SK-N-DZ (cell line): Measurements from ENCODE around the gene FBXL20. TPM values are rescaled to one million over a fixed set of nuclear protein-coding genes. Genes with fewer than 3 reads are reported as not detected.
"Not testable (repeated sequence)": the region's sequence is repeated elsewhere in the genome, so short reads cannot be mapped to it uniquely, and the experiment has no call there.

Experiments
- DNase-seq: peaks from one replicate; pipeline ENCODE4 v3.0.0-alpha.2; 2015; ENCODE audit warnings: low spot score
- polyA plus RNA-seq, 2 experiments: library from polyadenylated mRNA; depleted of rRNA; stranded (reverse); fragments of >200 nt; gene quantifications; 2 replicates each; pipeline ENCODE4 v1.2.3, GENCODE V29; 2014

The FBXL20 gene, protein sequence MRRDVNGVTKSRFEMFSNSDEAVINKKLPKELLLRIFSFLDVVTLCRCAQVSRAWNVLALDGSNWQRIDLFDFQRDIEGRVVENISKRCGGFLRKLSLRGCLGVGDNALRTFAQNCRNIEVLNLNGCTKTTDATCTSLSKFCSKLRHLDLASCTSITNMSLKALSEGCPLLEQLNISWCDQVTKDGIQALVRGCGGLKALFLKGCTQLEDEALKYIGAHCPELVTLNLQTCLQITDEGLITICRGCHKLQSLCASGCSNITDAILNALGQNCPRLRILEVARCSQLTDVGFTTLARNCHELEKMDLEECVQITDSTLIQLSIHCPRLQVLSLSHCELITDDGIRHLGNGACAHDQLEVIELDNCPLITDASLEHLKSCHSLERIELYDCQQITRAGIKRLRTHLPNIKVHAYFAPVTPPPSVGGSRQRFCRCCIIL
- 10.2 and 16.9 TPM in 2 replicates for polyA plus RNA-seq (2014; cell fraction: cytosol; rRNA removed)
- polyA plus RNA-seq (2014; cell fraction: nucleus; rRNA removed), result 12.6 and 13.0 TPM in 2 replicates

DNA sequence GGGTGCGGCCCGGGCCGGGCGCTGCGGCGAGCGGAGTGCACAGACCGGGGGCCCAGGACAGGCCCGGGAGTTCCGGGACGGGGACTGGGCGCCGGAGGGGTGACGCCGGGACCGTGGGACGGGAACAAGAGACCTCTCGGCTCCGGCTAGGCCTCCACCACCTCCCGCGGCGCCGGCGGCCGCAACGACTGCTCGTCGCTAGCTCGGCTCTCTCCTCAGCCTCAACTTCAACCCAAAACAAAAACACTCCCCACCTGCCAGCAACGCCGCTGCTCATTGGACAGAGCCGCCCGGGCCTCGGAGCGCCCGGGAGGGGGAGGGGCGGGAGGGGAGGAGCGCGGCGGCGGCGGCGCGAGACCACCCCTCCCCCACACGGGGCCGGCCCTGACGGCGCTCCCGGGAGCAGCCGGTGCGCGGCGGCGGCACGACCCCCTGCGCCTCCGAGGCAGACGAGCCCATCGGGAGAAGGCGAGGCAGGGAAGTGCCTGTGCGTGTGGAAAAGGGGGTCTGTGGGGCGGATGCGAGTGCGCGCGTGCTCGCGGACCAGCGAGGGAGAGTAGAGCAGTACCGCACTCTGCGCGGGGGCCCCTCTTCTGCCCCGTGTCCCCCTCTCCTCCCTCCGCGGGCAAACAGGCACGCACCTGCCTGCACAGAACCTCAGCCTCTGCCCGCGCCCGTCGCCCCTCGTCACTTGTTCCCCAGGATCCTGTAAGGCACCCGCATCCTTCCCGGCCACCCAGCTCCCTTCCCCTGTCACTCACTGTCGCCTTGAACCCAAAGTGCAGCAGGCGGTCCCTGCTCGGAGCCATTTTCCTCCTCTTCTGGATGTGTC is at the start of gene FBXL20:
FBXL20 (minus strand) TSS at position 215 of the 832 bp plus-strand sequence. CDS start 224 bp downstream, outside the sequence.
- DNase-seq, result peak; percentile 87

- peak; percentile 99 for DNase-seq
Observed at GRCh38 chr17:39450847-39451581, 49.6 kb upstream of the FBXL20 start, which contains the start of gene MED1. TSS of gene MED1 (minus strand) at chr17:39451263. CDS start at chr17:39451062, 201 bp downstream.

DNA sequence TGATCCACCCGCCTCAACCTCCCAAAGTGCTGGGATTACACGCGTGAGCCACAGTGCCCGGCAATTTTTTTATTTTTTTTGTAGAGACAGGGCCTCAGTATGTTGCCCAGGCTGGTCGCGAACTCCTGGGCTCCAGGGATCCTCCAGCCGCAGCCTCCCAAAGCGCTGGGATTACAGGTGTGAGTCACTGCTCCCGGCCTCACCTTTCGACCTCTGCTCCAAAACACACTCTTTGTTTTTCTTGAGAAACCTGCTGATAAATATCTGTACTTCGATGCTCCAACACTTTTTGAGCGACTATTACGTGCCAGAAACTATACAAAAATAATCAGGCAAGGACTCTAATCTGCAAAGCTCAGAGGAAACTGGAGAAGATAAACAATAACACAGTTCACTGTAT is 48.6 kb upstream of the FBXL20 start:
- no peak for DNase-seq

DNA sequence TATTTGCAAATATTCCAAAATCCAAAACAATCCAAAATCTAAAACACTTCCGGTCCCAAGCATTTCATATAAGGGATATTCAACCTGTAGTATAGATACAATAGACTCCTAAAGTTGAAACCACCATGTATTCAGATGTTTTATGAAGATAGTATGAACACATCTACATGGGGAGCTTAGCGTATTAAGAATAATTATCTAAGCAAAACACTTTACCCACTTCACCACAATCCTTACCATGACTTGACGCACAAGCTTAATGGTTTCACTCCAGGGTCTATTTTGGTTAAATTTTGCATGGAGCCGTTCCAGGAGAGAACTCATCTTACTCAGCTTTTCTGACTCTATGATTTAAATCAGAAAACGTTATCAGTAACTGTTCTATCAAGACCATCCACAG is 46.1 kb upstream of the FBXL20 start:
- no peak for DNase-seq

DNA sequence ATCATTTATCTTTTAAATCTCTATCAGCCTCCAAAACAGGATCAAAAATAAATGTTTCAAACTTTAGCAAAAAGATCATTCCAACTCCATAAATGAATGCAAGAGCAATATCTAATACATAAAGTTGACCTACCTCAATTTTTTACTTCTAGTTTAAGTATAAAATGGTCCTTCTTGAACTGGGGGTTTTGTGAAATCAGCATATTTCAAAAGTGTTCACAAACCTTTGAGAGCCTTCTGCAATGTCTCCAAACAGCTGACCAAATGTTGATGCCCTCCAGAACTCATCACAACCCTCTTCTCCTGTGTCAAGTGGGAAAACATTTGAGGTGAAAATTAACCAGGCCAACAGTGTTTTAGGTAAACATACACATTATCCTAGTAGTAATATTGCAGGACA is 41.9 kb upstream of the FBXL20 start:
- no peak for DNase-seq

DNA sequence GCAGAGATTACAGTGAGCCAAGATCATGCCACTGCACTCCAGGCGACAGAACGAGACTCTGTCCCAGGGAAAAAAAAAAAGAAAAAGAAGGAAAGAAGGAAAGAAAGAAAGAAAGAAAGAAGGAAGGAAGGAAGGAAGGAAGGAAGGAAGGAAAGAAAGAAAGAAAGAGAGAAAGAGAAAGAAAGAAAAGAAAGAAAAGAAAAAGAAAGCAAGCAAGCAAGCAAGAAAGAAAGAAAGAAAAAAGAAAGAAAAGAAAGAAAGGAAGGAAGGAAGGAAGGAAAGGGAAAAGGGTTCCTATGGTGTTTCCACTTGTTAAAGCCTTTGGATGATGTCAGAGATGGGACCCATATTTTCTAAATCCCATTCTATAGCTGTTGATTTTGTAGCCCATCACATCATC is 38.4 kb upstream of the FBXL20 start:
- DNase-seq, result not testable (repeated sequence)

DNA sequence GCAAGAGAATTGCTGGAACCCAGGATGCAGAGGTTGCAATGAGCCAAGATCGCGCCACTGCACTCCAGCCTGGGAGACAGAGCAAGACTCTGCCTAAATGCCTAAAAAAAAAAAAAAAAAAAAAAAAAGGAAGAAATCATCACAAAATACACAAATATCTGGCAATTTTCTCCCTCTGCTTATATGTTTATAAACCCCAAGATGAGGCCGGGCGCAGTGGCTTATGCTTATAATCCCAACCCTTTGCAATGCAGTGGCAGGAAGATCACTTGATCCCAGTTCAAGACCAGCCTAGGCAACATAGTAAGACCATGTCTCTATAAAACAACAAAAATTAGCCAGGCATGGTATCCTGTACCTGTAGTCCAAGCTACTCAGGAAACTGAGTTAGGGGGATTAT is 28.2 kb upstream of the FBXL20 start:
- no peak for DNase-seq

DNA sequence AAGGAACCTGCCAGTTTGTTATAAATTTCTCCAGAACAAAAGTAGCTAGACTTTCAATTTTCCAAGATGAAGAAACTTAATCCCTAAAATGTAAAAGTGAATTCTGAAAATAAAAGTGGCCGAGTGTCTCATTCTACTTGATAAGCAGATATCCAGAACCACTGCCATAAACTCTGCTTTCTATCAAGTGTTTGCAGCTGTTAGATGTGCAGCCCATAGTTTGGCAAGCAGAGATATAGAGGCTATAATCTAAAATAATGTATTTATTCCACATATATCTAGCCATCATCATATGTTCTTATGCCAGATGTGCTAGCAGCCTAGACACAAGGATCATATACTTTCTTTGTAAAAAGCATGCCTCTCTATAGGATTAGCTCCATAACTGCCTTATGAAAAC is 14.7 kb upstream of the FBXL20 start:
- DNase-seq, result no peak

- no peak for DNase-seq
Observed at GRCh38 chr17:39410279-39410678, 8.9 kb upstream of the FBXL20 start.

DNA sequence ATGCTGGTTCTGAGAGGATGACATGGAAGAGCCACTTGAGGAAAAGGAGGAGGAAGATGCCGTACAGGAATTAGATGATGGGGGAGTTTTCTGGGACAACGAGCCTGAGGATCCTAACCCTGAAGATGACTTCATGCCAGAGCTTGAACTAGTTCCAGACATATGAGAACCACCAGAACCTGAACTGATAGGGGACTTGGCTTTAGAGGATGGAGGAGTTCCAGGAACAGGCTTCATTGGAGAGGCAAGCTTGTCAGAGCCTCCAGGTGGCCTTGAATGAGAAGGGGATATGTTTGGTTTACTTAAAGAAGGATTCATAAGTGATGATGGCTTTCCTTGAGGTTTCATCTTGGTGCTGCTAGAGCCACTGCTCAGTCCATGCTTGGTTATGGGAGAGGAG is 6.9 kb upstream of the FBXL20 start:
- DNase-seq, result no peak

- no peak for DNase-seq
Observed at GRCh38 chr17:39406951-39407350, 5.5 kb upstream of the FBXL20 start.

- no peak for DNase-seq
Observed at GRCh38 chr17:39405436-39405835, 4.0 kb upstream of the FBXL20 start.

GRCh38 chr17:39404542-39405378 is 3.3 kb upstream of the FBXL20 start:
- DNase-seq, result no peak

GRCh38 chr17:39402890-39403605 is 1.6 kb upstream of the FBXL20 start:
- no peak for DNase-seq

DNA sequence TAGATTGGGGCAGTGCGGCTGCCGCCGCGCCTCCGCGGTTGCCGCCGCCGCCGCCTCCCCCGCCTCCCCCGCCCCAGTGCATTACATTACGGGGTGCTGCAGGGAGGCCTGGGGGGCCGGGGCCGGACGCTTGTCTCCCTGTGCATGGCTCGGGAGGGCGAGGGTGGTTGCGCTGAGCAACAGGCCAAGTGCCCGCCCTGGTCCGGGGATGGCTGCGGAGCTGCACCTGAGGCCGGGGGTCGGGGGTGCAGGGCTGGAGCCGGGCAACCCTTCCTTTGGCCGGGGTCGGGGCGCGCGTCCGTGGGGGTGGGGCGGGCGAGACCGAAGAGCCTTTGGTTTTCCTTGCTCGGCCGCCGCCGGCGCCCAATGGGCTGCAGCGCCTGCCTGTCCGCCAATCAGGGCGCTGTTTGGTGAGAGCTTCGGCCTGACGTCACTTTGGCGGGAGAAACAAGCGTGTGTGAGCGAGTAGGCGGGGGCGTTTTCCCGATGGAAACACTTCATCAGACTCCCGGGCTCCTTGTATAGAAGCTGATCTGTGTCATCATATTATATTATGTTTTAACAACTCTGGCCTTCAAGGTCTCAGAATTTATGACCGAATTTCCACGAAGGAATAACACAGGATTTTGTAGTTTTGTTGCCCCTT is 941 bp upstream of the FBXL20 start:
- peak; percentile 96 for DNase-seq

DNA sequence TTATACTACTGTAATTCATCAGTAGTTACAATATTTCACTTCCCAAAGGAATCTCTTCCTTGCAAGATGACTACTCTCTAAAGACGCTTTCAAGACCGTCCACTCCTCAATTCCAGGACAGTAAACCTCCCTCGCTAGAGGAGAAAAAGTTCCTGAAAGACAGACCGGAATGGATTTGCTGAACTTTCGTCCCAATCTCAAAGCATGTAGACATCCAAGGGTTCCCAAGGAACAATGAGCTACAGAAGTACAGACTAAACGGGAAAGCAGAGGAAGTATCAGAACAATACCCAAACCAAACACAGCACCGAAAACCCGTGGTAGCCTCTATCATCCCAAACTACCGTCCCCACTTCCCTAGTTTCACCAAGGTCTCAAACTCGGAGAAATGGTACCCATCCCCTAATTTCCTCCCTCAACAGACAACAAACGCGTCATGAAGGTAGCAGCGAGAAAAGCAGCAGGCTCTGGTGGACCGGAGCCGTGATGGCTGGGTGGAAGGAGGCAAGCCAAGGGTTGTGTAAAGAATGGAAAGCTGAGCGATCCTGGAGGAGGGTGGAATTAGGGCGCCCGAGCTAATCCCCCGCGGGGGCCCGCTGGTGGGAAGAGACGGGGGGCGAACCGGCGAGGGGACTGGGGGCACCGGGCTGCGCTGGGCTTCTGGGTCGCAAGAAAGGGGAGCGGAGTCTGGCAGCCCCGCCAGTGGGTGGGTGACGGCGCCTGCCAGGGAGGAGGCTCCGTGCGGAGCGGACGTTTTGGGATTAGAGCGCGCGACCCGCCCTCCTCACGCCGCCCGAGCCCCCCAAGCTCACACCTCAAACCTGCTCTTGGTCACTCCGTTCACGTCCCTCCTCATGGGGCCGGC is 647 bp downstream of the FBXL20 start:
- no peak for DNase-seq

DNA sequence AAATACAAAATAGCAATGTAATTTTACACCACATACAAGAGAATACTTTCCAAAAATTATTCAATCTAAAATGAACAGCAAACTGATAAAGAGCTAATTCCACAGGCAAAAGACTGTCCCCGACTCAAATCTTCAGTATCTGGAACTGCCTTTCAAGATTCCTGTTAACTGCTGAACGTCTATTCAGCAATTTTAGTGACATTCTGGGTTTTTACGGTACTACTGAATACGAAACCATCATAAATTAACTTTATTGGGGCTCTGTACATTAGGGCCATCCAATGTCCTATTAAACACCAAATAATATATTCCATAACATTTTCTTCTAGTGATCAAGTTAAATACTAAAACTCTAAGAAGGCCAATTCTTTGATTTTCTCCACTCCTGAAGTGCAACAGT is 1.6 kb downstream of the FBXL20 start:
- DNase-seq, result no peak

DNA sequence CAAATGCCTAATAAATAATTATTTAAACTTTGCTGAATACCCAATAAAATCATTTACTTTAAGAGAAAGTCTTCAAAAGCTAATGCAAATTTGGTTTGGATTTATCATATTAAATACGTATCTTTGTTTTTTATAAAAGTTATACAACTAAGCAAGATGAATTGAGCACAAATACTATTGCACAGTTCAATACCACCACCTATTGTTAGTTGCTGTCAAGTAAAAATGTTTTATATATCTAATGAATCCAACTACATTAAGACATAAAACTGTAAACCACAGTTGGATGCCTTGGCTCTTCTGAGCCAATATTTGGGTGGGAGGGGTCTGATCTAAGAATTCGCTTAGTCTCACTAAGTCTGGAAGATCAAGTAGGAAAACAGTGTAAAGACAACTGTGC is 7.7 kb downstream of the FBXL20 start:
- DNase-seq, result no peak

DNA sequence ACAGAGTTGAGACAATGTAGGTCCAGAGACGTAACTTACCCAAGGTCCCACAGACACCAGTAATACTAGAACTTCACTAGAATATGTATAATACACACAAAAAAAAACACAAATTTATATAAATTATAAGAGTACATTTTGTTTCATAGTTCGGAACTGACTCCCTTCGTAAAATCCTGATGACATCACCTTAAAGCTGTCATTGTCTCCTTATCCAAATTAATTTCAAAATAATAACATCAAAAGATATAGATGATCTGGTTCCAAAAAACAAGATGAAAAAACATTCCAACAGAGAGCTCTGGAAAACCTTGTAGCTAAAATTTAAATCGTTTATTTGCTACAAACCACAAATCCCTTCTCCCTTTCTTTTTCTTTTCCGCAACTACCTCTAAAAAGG is 10.0 kb downstream of the FBXL20 start:
- DNase-seq, result no peak
